Keratinocyte (primary cell): ENCODE results near the gene SGSM1.

Experiments
- EZH2 ChIP-seq: IDR thresholded peaks from one replicate; pipeline ENCODE4 v1.6.1; 2012; ENCODE audit warnings: inconsistent platforms, mild to moderate bottlenecking, low read length, moderate library complexity
- TF ChIP-seq, protein P1 (sequence below), 3 experiments: IDR thresholded peaks in 1 of 3; conservative IDR thresholded peaks in 1 of 3; optimal IDR thresholded peaks in 1 of 3; 2 replicates in 2 of 3; 3 replicates in 1 of 3; pipeline versions ENCODE3 to v1.5.1; 2011; ENCODE audit warnings: low read length in 3 of 3, mild to moderate bottlenecking in 3 of 3, moderate library complexity in 2 of 3, control low read depth in 1 of 3, inconsistent platforms in 1 of 3; ENCODE audit not compliant: insufficient read depth in 2 of 3; ENCODE audit errors: extremely low read depth in 1 of 3

DNA sequence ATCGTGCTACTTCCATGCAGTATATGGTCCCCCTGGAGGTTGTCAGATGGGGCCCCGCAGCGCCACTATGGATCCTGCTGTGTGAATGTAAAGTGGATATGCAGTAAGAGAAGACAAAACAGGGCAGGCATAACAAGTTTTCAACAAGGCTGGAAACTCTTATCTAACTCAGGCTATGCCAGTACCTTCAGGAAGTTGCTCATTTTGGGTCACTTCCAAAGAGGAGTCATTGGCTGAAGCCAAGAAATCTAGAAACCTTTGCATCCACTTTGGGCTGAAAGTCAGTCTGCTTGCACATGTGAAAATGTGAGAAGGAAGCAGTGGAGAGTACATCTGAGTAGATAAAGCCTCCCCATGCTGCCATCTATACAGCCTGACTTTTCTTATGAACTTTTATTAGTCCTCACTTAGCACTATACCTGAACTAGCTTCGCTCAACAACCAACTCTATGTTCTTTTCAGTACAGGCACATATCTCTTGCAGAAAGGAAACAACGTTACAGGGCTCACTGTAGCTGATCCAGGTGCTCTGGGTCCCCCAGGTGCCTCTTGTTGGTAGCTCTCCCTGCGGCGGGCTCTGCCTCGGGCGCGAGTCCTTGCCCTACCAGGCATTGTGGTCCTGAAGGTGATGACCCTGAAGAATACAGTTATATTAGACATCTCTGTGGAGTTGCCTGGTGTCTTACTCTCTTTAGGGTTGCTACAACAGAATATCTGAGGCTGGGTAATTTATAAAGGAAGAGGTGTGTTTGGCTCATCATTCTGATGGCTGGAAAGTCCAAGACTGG lies 43.9 kb upstream of the SGSM1 start:
- TF ChIP-seq, protein P1, sequence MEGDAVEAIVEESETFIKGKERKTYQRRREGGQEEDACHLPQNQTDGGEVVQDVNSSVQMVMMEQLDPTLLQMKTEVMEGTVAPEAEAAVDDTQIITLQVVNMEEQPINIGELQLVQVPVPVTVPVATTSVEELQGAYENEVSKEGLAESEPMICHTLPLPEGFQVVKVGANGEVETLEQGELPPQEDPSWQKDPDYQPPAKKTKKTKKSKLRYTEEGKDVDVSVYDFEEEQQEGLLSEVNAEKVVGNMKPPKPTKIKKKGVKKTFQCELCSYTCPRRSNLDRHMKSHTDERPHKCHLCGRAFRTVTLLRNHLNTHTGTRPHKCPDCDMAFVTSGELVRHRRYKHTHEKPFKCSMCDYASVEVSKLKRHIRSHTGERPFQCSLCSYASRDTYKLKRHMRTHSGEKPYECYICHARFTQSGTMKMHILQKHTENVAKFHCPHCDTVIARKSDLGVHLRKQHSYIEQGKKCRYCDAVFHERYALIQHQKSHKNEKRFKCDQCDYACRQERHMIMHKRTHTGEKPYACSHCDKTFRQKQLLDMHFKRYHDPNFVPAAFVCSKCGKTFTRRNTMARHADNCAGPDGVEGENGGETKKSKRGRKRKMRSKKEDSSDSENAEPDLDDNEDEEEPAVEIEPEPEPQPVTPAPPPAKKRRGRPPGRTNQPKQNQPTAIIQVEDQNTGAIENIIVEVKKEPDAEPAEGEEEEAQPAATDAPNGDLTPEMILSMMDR (optimal IDR thresholded peaks at IDR 0.05 in 1 of 3, IDR thresholded peaks at IDR 0.05 in 1 of 3, conservative IDR thresholded peaks at IDR 0.05 in 1 of 3; ENCODE audit: extremely low read depth in 1 of 3, insufficient read depth in 2 of 3, low read length in 3 of 3) = no peak
- TF ChIP-seq EZH2 = no peak
